Panc1 (cell line): ENCODE results near the gene LPP. TPM values are rescaled to one million over a fixed set of nuclear protein-coding genes. Genes with fewer than 3 reads are reported as not detected.

Experiments used
- ATAC-seq: fragments of 200-7000 bp; cut with Tn5 transposase; 2 replicates; pipeline ENCODE4 v1.9.1; 2020; ENCODE audit warnings: mild to moderate bottlenecking, moderate library complexity
- BruUV-seq: library from RNA; stranded (reverse); fragments of 400-500 nt; replicated peaks from 2 replicates; lab custom pipeline; 2021; lab: Mats Ljungman, UMichigan
- CTCF ChIA-PET: fragments of 300-600 bp; sonication (Branson Sonifier 250); formaldehyde crosslinking; loops from one replicate; lab custom pipeline; 2022; ENCODE audit warnings: antibody characterized with exemption; lab: Charles Lee
- POLR2A ChIA-PET: fragments of 300-600 bp; sonication (Branson Sonifier 250); formaldehyde crosslinking; loops from one replicate; lab custom pipeline; 2022; ENCODE audit warnings: antibody characterized with exemption; lab: Charles Lee
- DNase-seq: peaks from one replicate; pipeline ENCODE4 v3.0.0-alpha.2; 2010; ENCODE audit warnings: low read depth, low spot score
- H3K27ac ChIP-seq: 2 replicates; pipeline ENCODE4 v1.5.1; 2011; ENCODE audit warnings: mild to moderate bottlenecking, low read length, inconsistent platforms
- H3K27me3 ChIP-seq: fragments of 200-500 bp; sonication (Bioruptor generic); 2 replicates; pipeline ENCODE4 v1.6.0; 2014; ENCODE audit warnings: low read length, inconsistent platforms; ENCODE audit not compliant: control insufficient read depth, insufficient read depth
- H3K36me3 ChIP-seq: fragments of 200-500 bp; sonication (Bioruptor generic); 2 replicates; pipeline ENCODE4 v1.5.1; 2014; ENCODE audit warnings: inconsistent platforms, mild to moderate bottlenecking, low read length, moderate library complexity; ENCODE audit not compliant: control insufficient read depth, insufficient read depth
- H3K4me1 ChIP-seq: 2 replicates; pipeline ENCODE4 v1.5.1; 2011; ENCODE audit warnings: inconsistent platforms, mild to moderate bottlenecking, low read length, moderate library complexity; ENCODE audit not compliant: control insufficient read depth, insufficient read depth
- H3K4me3 ChIP-seq, 2 experiments: 2 replicates each; pipeline ENCODE4 v1.5.1; 2011 to 2012; ENCODE audit warnings: low read depth in 2 of 2, low read length in 2 of 2, mild to moderate bottlenecking in 2 of 2, inconsistent platforms in 1 of 2, moderate library complexity in 1 of 2
- H3K9me3 ChIP-seq: fragments of 200-500 bp; sonication (Bioruptor generic); 2 replicates; pipeline ENCODE4 v1.5.1; 2014; ENCODE audit warnings: low read depth, mild to moderate bottlenecking, inconsistent platforms, low read length, moderate library complexity; ENCODE audit not compliant: control insufficient read depth, insufficient read depth
- POLR2AphosphoS5 ChIP-seq: IDR thresholded peaks from 2 replicates; pipeline ENCODE4 v1.6.1; 2012; ENCODE audit warnings: mild to moderate bottlenecking, low read depth, low read length, moderate library complexity
- SIN3A ChIP-seq: IDR thresholded peaks from 2 replicates; pipeline ENCODE4 v1.6.1; 2012; ENCODE audit warnings: low read depth, mild to moderate bottlenecking, low read length, moderate library complexity, borderline replicate concordance; ENCODE audit not compliant: insufficient read depth
- TCF7L2 ChIP-seq: IDR thresholded peaks from 2 replicates; pipeline ENCODE4 v1.6.1; 2011; ENCODE audit warnings: mild to moderate bottlenecking, low read depth, low read length, inconsistent platforms
- in situ Hi-C: cut with HindIII; loops from 2 replicates; pipeline ENCODE4 v1.10.0; 2016; ENCODE audit warnings: low sequenced_read_pairs, low pct_unique_long_range_greater_than_20kb
- intact Hi-C: fragments of 100-400 bp; cut with micrococcal nuclease; formaldehyde crosslinking; loops from one replicate; pipeline ENCODE4 v1.10.0; 2022; ENCODE audit not compliant: unreplicated experiment
- total RNA-seq: library from RNA; stranded (reverse); gene quantifications from one replicate; pipeline ENCODE4 v1.2.1, GENCODE V29; 2021; ENCODE audit not compliant: unreplicated experiment
- TF ChIP-seq, protein P1 (sequence below), 2 experiments: IDR thresholded peaks; 2 replicates each; pipeline ENCODE4 v1.6.1; 2011 to 2012; ENCODE audit warnings: low read depth in 2 of 2, control low read depth in 1 of 2, low read length in 1 of 2, mild to moderate bottlenecking in 1 of 2, moderate library complexity in 1 of 2; ENCODE audit not compliant: insufficient read depth in 1 of 2
- TF ChIP-seq, protein P2 (sequence below): fragments of 450-650 bp; IDR thresholded peaks from 2 replicates; pipeline ENCODE4 v1.5.1; 2017; ENCODE audit warnings: mild to moderate bottlenecking

LPP gene
- total RNA-seq, 1 experiment from 2014 or later = 90.0 TPM

GRCh38 chr3:188166441-188166840 lies 12.5 kb downstream of the LPP start:
- ChIA-PET POLR2A (interaction anchor here (0.7 kb wide), 1 partner anchor 771 kb away, joined by 4 read pairs; no protein-coding TSS in a partner anchor), CTCF (interaction anchor here (0.7 kb wide), 1 partner anchor 130 kb away, joined by 5 read pairs; no protein-coding TSS in a partner anchor)
- Histone ChIP-seq H3K9me3 (no peaks in the 10 kb centered on the region), H3K4me1 (peaks cover 19% of the 10 kb centered on the region), H3K27me3 (no peaks in the 10 kb centered on the region), H3K36me3 (no peaks in the 10 kb centered on the region), H3K27ac (no peak overlapping the region), H3K4me3 (no peak overlapping the region)
- TF ChIP-seq SIN3A (no peak), TCF7L2 (no peak), POLR2AphosphoS5 (no peak)
- TF ChIP-seq, protein P1, sequence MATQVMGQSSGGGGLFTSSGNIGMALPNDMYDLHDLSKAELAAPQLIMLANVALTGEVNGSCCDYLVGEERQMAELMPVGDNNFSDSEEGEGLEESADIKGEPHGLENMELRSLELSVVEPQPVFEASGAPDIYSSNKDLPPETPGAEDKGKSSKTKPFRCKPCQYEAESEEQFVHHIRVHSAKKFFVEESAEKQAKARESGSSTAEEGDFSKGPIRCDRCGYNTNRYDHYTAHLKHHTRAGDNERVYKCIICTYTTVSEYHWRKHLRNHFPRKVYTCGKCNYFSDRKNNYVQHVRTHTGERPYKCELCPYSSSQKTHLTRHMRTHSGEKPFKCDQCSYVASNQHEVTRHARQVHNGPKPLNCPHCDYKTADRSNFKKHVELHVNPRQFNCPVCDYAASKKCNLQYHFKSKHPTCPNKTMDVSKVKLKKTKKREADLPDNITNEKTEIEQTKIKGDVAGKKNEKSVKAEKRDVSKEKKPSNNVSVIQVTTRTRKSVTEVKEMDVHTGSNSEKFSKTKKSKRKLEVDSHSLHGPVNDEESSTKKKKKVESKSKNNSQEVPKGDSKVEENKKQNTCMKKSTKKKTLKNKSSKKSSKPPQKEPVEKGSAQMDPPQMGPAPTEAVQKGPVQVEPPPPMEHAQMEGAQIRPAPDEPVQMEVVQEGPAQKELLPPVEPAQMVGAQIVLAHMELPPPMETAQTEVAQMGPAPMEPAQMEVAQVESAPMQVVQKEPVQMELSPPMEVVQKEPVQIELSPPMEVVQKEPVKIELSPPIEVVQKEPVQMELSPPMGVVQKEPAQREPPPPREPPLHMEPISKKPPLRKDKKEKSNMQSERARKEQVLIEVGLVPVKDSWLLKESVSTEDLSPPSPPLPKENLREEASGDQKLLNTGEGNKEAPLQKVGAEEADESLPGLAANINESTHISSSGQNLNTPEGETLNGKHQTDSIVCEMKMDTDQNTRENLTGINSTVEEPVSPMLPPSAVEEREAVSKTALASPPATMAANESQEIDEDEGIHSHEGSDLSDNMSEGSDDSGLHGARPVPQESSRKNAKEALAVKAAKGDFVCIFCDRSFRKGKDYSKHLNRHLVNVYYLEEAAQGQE (IDR thresholded peaks at IDR 0.05; ENCODE audit: insufficient read depth in 1 of 2, low read depth in 2 of 2, low read length in 1 of 2) = no peak
- TF ChIP-seq, protein P2, sequence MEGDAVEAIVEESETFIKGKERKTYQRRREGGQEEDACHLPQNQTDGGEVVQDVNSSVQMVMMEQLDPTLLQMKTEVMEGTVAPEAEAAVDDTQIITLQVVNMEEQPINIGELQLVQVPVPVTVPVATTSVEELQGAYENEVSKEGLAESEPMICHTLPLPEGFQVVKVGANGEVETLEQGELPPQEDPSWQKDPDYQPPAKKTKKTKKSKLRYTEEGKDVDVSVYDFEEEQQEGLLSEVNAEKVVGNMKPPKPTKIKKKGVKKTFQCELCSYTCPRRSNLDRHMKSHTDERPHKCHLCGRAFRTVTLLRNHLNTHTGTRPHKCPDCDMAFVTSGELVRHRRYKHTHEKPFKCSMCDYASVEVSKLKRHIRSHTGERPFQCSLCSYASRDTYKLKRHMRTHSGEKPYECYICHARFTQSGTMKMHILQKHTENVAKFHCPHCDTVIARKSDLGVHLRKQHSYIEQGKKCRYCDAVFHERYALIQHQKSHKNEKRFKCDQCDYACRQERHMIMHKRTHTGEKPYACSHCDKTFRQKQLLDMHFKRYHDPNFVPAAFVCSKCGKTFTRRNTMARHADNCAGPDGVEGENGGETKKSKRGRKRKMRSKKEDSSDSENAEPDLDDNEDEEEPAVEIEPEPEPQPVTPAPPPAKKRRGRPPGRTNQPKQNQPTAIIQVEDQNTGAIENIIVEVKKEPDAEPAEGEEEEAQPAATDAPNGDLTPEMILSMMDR = no peak
- ATAC-seq (no peak), DNase-seq (no peak)
- no TSS peak for BruUV-seq
- intact Hi-C loops (no loop called here), in situ Hi-C loops (no loop called here)

DNA sequence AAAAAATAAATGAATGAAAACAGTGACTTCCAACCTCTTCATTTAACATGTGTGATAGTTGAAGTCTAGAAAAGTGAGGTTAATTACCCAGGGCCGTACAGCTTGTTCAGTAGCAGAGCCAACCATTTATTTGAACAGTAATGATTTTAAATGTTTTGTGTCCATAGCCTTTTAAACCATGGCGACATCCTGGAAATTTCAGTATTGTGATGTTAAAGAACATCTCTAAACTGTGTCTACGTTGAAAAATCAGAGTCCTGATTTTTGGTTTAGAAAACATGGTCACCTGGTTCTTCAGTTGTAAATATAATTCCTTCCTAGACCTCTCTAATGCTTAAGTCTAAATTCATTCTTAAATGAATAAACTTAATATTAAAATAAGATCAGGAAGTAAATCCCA lies 14.2 kb downstream of the LPP start:
- Histone ChIP-seq H3K27me3 (no peaks in the 10 kb centered on the region), H3K4me3 (no peak overlapping the region), H3K4me1 (peaks cover 19% of the 10 kb centered on the region), H3K27ac (no peak overlapping the region), H3K9me3 (no peaks in the 10 kb centered on the region), H3K36me3 (no peaks in the 10 kb centered on the region)
- BruUV-seq = no TSS peak
- ATAC-seq = no peak
- ChIA-PET CTCF (no interaction called here), POLR2A (no interaction called here)
- TF ChIP-seq, protein P2 = no peak
- TF ChIP-seq, protein P1 (IDR thresholded peaks at IDR 0.05; ENCODE audit: insufficient read depth in 1 of 2, low read depth in 2 of 2, low read length in 1 of 2) = no peak
- TF ChIP-seq POLR2AphosphoS5 = no peak
- no peak for TF ChIP-seq SIN3A
- no peak for TF ChIP-seq TCF7L2
- DNase-seq = no peak
- in situ Hi-C loops = no loop called here
- intact Hi-C loops = no loop called here
